Sigmoid colon (tissue), 4 donors: ENCODE data around the gene PCED1B.

Source experiments
- EP300 ChIP-seq, 4 donors: sonication (generic); formaldehyde crosslinking; IDR thresholded peaks; one replicate each; pipeline ENCODE4 v1.6.1; 2017; ENCODE audit warnings: antibody characterized with exemption in 4 of 4
- POLR2A ChIP-seq, 2 donors: fragments of 450-650 bp; IDR thresholded peaks; one replicate each; pipeline ENCODE4 v1.6.1; 2016; ENCODE audit warnings: antibody characterized with exemption in 2 of 2, mild to moderate bottlenecking in 2 of 2, moderate library complexity in 2 of 2
- POLR2AphosphoS5 ChIP-seq, 4 donors: sonication (generic); formaldehyde crosslinking; IDR thresholded peaks; one replicate each; pipeline ENCODE4 v1.6.1; 2017; ENCODE audit warnings: antibody characterized with exemption in 4 of 4
- TF ChIP-seq, protein P1 (sequence below), 4 experiments: fragments of 450-650 bp in 3 of 4; fragments of 200-600 bp in 1 of 4; IDR thresholded peaks; one replicate each; pipeline ENCODE4 v1.5.1; 2016 to 2019; ENCODE audit warnings: antibody characterized with exemption in 4 of 4, mild to moderate bottlenecking in 3 of 4, moderate library complexity in 2 of 4

DNA sequence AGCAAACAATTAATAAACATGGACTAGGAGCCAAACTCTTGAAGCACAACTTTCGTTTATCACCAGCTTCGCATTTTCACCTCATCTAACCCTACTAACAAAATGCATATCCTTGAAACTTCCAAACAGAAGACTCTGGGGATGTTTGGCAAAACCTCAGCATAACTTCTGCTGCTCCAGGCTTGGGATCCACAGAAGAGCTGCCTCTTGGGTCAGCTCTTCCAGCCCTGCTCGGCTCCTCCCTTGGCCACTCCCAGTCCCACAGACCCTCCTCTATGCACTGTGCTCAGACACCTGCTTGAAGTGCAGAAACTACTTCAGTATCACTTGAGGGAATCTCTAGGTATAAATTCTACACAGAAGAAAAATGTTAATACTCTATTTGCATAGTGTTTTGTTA is 110.3 kb downstream of the PCED1B start:
- TF ChIP-seq, protein P1, sequence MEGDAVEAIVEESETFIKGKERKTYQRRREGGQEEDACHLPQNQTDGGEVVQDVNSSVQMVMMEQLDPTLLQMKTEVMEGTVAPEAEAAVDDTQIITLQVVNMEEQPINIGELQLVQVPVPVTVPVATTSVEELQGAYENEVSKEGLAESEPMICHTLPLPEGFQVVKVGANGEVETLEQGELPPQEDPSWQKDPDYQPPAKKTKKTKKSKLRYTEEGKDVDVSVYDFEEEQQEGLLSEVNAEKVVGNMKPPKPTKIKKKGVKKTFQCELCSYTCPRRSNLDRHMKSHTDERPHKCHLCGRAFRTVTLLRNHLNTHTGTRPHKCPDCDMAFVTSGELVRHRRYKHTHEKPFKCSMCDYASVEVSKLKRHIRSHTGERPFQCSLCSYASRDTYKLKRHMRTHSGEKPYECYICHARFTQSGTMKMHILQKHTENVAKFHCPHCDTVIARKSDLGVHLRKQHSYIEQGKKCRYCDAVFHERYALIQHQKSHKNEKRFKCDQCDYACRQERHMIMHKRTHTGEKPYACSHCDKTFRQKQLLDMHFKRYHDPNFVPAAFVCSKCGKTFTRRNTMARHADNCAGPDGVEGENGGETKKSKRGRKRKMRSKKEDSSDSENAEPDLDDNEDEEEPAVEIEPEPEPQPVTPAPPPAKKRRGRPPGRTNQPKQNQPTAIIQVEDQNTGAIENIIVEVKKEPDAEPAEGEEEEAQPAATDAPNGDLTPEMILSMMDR (IDR thresholded peaks at IDR 0.05), result no peak
- TF ChIP-seq EP300 (IDR thresholded peaks at IDR 0.05), result no peak
- TF ChIP-seq POLR2A (IDR thresholded peaks at IDR 0.05), result no peak
- TF ChIP-seq POLR2AphosphoS5 (IDR thresholded peaks at IDR 0.05), result no peak
